Measurements from ENCODE around the gene NPAS1. TPM values are rescaled to one million over a fixed set of nuclear protein-coding genes. Genes with fewer than 3 reads are reported as not detected.
"Not testable (repeated sequence)": the region's sequence is repeated elsewhere in the genome, so short reads cannot be mapped to it uniquely, and the experiment has no call there.

NPAS1 gene
- total and polyA plus RNA-seq, 10 donors, result 0.85 to 6.3 (median 2.4) TPM

DNA sequence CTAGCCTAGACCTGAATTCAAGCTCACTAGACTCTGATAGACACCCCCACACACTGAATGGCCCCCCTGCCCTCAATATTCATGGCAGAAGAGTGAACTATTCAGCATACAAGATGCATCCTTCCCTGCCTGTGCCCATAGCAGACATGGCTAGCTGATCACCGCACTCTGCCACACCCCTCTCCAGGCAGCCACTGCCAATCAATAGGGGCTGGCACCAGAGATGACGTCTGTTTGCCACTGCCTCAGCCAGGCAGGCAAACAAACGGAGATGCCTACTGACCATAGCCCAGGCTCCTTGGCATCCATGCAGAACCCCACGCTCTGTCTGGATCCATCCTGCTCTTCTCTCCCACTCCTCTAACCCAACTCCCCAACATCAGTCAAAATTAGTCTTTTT is 13.8 kb upstream of the NPAS1 start:
- Histone ChIP-seq H3K36me3 (peaks cover 0 to 16% (median 10%) of the 10 kb centered on the region in 6 donors), H3K27me3 (replicated peaks in 1 of 7) (peaks cover 0 to 43% (median 0%) of the 10 kb centered on the region in 7 donors), H3K4me3 (no peak overlapping the region), H3K27ac (no peak overlapping the region), H3K4me1 (peaks cover 0 to 18% (median 12%) of the 10 kb centered on the region in 6 donors), H3K9me3 (peaks cover 0 to 3% (median 0%) of the 10 kb centered on the region in 8 donors)
- DNase-seq, result no peak
- TF ChIP-seq POLR2A (IDR thresholded peaks at IDR 0.05), result no peak
- TF ChIP-seq, protein P1, sequence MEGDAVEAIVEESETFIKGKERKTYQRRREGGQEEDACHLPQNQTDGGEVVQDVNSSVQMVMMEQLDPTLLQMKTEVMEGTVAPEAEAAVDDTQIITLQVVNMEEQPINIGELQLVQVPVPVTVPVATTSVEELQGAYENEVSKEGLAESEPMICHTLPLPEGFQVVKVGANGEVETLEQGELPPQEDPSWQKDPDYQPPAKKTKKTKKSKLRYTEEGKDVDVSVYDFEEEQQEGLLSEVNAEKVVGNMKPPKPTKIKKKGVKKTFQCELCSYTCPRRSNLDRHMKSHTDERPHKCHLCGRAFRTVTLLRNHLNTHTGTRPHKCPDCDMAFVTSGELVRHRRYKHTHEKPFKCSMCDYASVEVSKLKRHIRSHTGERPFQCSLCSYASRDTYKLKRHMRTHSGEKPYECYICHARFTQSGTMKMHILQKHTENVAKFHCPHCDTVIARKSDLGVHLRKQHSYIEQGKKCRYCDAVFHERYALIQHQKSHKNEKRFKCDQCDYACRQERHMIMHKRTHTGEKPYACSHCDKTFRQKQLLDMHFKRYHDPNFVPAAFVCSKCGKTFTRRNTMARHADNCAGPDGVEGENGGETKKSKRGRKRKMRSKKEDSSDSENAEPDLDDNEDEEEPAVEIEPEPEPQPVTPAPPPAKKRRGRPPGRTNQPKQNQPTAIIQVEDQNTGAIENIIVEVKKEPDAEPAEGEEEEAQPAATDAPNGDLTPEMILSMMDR (IDR thresholded peaks at IDR 0.05 in 8 of 11, conservative IDR thresholded peaks at IDR 0.05 in 3 of 11), result no peak
- TF ChIP-seq POLR2AphosphoS5 (IDR thresholded peaks at IDR 0.05), result no peak
- intact Hi-C loops (cut with DNase I; ENCODE audit: low total_unique reads), result no loop called here
- WGBS, 5 donors, result 79 to 92% (median 83%) methylated on average over 4 of the region's 4 CpGs

DNA sequence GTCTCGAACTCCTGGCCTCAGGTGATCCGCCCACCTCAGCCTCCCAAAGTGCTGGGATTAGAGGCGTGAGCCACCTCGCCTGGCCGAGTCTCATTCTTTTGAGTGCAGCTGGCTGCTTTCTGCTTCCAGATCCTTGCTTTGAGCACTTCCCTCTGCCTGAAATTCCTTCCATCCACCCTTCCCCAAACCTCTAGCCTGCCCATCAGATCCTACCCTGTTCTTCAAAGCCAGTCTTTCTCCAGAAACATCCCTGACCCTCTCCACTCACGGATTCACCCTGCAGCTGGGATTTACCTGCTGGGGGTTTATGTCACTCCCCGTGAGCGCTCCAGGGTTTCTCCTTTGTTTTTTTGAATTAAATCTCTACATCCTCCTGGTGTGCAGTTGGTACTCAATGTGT is 13.1 kb upstream of the NPAS1 start:
- TF ChIP-seq, protein P1 (IDR thresholded peaks at IDR 0.05 in 8 of 11, conservative IDR thresholded peaks at IDR 0.05 in 3 of 11), result no peak
- no peak for TF ChIP-seq POLR2AphosphoS5 (IDR thresholded peaks at IDR 0.05)
- TF ChIP-seq POLR2A (IDR thresholded peaks at IDR 0.05), result no peak
- H3K36me3 ChIP-seq, result peaks cover 0 to 10% (median 4%) of the 10 kb centered on the region in 6 donors
- peaks cover 0 to 18% (median 12%) of the 10 kb centered on the region in 6 donors for H3K4me1 ChIP-seq
- peaks cover 0 to 49% (median 0%) of the 10 kb centered on the region in 7 donors for H3K27me3 ChIP-seq (replicated peaks in 1 of 7)
- DNase-seq, result no peak
- 72 to 83% (median 73%) methylated on average over 8 of the region's 8 CpGs for WGBS, 5 donors
- H3K9me3 ChIP-seq, result peaks cover 0 to 3% (median 0%) of the 10 kb centered on the region in 8 donors
- intact Hi-C loops (cut with DNase I; ENCODE audit: low total_unique reads), result no loop called here
- H3K4me3 ChIP-seq, result no peak overlapping the region
- H3K27ac ChIP-seq, result no peak overlapping the region

DNA sequence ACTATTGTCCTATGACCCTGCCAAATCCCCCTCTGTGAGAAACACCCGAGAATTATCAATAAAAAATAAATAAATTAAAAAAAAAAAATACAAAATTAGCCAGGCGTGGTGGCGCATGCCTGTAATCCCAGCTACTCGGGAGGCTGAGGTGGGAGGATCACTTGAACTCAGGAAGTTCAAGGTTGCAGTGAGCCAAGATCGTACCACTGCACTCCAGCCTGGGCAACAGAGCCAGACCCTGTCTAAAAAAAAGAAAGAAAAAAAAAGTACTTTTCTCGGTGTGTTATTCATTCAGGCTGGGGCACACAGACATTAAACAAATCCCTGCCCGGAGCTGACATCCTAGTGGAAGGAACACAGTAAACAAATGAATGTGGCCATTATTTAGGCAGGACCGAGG is 9.1 kb upstream of the NPAS1 start:
- H3K36me3 ChIP-seq; H3K9me3 ChIP-seq; H3K27ac ChIP-seq; H3K4me1 ChIP-seq; DNase-seq; intact Hi-C loops (cut with DNase I; ENCODE audit: low total_unique reads); H3K4me3 ChIP-seq: not testable (repeated sequence)
- 80 to 84% (median 82%) methylated on average over 8 of the region's 8 CpGs for WGBS, 5 donors
- H3K27me3 ChIP-seq (replicated peaks in 1 of 7), result peaks cover 0 to 34% (median 0%) of the 10 kb centered on the region in 7 donors

DNA sequence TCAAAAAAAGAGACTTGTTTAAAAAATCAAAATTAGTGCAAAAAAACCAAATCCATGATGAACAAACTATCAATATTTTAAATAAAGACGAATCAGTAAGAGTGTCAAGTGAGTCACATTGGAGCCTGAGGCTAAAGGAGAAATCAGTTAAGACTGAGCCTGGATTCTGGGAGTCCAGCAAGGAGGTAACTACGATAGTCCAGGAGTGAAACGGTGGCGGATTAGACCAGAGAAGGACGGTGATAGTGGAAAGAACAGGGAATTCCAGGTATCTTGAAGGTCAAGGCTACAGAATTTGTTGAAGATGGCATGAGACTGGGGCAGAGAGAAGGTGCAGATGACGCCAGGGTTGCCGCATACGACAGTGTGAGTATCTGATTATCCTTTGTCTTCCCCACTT is 7.0 kb upstream of the NPAS1 start:
- Histone ChIP-seq H3K4me1 (peaks cover 0 to 8% (median 5%) of the 10 kb centered on the region in 6 donors), H3K9me3 (no peaks in the 10 kb centered on the region), H3K36me3 (no peaks in the 10 kb centered on the region), H3K27ac (no peak overlapping the region), H3K27me3 (replicated peaks in 1 of 7) (peaks cover 0 to 33% (median 0%) of the 10 kb centered on the region in 7 donors), H3K4me3 (no peak overlapping the region)
- TF ChIP-seq POLR2AphosphoS5 (IDR thresholded peaks at IDR 0.05) (no peak), POLR2A (IDR thresholded peaks at IDR 0.05) (no peak)
- TF ChIP-seq, protein P1 (IDR thresholded peaks at IDR 0.05 in 8 of 11, conservative IDR thresholded peaks at IDR 0.05 in 3 of 11), result no peak
- DNase-seq, result no peak
- WGBS, 5 donors, result 23 to 37% (median 31%) methylated on average over 8 of the region's 8 CpGs
- intact Hi-C loops (cut with DNase I; ENCODE audit: low total_unique reads), result no loop called here
